HG02798 (cell line): ENCODE results near the gene SRY.
"Not testable (repeated sequence)": the region's sequence is repeated elsewhere in the genome, so short reads cannot be mapped to it uniquely, and the experiment has no call there.

Experiments used
- ATAC-seq: cut with Tn5 transposase; IDR thresholded peaks from one replicate; pipeline ENCODE4 v1.9.1; 2021; ENCODE audit warnings: mild to moderate bottlenecking; ENCODE audit not compliant: unreplicated experiment, poor library complexity

The SRY gene

DNA sequence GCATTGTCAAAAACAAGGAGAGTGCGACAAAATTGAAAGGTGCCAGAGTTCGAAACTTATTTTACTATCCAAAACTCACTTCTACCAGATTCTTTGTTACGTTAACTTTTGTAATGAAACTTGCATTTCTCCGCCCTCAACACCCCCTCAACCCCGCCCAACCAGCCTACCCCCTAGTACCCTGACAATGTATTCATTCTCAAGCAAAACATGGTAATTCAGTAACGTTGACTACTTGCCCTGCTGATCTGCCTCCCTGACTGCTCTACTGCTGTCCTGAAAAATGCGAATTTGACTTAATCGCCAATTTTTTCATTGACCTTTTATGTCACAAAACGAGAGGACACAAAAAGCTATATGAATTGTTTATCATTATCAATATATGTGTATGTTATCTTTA lies at the start of gene SRY:
Gene SRY (minus strand): TSS at position 83 of the 400 bp plus-strand sequence. CDS start 79 bp downstream, at position 4.
- ATAC-seq, result no peak

DNA sequence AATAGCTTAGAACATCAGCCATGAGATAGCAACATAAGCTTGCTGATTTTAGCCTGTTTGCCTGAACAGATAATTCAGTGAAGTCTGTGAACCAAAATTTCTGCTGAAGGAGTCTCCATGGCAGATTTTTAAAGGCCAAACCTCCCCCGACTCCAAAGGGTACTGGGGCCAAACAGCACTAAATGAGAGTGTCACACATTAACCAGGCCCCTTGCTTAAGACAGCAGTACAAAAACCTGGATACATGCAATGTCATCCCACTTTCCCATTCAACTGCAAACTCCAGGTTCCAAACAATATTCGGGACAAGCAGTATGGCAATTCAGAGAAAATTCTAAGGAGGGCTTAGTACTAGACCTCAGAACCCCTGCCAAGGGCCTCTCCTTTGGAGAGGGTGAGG lies 49.6 kb upstream of the SRY start:
- no peak for ATAC-seq

DNA sequence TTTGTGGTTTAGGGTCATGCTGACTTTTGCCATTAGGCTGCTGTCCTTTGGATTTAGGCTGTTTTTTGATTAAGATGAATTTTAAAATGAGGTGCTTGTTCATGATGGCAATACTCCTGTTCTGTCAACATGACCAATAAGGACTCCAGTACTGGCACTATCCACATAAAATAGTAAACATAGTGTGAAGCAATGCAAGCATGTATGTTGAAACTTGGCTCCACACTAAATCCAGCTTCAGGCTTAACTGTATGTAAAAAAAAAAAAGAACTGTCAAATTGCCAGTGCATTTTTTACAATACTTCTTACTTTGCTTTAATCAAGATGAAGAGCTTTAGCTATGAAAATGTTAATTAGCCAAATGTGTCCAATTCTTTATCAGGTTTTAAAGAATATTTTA lies 47.7 kb upstream of the SRY start:
- ATAC-seq, result no peak

DNA sequence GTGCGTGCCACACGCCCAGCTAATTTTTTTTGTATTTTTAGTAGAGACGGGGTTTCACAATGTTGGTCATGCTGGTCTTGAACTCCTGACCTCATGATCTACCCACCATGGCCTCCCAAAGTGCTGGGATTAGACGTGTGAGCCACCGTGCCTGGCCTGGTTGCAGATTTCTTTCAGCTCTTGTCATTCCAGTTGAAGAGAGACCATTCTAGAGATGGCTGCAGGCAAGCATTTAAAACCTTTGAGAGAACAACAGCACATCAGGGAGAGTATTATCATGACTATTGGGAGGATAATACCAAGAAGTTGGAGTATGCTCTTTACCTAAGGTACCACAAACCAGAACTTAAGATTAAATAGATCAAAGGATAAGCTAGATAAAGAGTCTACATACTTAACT lies 41.0 kb upstream of the SRY start:
- ATAC-seq, result no peak

DNA sequence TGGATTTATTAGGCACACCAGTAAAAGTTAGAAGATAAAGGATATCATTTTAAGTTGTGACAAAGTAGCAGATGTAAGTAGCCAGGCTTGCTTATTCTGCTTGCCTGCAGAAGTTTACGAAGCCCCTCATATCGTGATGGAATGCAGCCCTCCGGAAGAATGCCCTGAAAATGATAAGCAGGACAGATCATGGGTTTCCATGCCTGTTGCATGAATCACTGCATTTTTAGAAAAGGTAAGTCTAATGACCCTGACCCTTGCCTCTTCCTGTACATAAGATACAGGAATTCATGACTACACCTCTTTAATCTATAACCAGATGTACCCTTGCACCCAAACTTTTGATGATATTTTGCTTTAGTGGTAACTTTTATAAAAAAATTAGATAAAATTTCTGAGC lies 37.0 kb upstream of the SRY start:
- ATAC-seq, result no peak

DNA sequence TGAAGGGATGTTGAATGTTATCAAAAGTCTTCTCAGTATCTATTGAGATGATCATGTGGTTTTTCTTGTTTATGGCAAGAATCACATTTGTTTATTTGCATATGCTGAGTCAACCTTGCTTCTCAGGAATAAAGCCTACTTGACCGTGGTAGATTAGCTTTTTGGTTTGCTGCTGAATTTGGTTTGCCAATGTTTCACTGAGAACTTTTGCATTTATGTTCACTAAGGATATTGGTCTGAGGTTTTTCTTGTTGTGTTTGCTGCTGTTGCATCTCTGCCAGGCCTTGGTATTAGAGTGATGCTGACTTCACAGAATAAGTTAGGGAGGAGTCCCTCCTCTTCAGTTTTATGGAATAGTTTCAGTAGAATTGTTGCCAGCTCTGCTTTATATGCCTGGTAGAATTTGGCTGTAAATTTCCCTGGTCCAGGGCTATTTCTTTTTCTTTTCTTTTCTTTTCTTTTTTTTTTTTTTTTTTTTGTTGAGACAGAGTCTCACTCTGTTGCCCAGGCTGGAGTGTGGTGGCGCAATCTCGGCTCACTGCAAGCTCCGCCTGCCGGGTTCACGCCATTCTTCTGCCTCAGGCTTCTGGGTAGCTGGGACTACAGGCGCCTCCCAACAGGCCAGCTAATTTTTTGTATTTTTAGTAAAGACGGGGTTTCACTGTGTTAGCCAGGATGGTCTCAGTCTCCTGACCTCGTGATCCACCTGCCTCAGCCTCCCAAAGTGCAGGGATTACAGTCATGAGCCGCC lies 29.8 kb upstream of the SRY start:
- not testable (repeated sequence) for ATAC-seq

DNA sequence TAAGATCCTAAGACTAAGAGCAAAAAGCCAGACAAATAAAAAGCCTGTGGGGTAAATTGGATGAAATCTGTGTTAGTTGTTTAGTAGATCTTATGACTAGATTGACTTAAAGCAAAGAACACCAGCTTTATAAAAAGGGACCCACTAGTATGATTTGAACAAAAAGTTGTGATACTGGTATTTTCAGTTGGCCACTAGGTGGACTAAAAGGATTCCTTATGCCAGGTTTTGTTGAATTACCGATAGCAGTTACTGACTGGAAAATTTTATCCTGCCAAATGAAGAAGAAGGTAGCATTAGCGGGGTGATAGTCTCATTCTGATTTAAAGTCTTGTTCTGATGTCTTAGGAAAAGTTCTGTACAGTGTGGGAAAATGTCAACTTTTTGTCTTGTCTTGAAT lies 12.8 kb upstream of the SRY start:
- ATAC-seq, result no peak

DNA sequence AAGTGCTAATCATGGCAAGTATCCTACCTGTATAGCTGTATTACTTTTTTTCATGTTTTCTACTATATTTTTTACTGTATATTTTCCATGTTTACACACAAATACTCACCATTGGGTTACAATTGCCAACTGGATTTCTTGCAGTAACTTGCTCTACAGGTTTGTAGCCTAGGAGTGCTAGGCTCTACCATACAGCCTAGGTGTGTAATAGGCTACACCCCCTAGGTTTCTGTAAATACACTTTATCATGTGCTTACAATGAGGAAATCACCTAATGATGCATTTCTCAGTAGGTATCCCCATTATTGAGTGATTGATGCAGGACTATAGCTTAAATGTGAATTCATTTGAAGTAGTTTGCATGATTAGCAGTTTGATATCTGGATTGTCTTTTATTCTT lies 10.5 kb upstream of the SRY start:
- no peak for ATAC-seq

DNA sequence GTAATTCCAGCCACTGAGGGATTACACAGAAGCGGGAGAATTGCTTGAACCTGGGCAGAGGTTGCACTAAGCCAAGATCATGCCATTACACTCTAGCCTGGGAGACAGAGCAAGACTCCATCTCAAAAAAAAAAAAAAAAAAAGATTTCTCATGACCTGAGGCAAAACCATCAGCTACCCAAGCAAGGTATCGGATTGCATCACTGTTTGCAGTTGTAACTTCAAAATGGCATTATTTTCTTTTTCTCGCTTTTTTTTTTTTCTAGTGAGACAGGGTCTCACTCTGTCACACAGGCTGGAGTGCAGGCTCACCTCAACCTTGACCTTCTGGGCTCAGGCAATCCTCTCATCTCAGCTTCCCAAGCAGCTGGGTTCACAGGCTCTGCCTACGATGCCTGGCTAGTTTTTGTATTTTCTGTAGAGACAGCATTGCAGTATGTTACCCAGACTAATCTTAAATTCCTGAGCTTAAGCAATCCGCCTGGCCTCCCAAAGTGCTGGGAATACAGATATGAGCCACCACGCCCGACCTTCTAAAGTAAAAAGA lies 9.6 kb upstream of the SRY start:
- ATAC-seq, result no peak

DNA sequence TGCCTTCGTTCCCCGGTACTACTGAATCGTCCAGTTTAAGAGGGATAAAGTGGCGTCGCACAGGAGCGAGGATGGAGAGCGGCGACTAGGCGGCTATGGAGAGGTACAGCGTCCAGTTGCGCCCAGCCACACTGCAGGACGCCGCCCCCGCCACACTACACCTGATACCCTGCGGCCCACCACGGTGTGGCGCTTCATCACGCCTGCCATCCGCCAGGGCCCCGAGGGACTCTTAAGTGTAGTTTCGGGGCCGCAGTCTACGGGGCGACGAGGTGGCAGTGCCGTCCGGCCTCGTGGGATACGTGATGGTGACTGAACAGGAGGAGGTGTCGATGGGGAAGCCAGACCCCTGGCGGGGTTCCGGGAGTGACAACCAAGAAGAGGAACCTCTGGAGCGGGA lies 2.3 kb upstream of the SRY start:
- ATAC-seq, result no peak

DNA sequence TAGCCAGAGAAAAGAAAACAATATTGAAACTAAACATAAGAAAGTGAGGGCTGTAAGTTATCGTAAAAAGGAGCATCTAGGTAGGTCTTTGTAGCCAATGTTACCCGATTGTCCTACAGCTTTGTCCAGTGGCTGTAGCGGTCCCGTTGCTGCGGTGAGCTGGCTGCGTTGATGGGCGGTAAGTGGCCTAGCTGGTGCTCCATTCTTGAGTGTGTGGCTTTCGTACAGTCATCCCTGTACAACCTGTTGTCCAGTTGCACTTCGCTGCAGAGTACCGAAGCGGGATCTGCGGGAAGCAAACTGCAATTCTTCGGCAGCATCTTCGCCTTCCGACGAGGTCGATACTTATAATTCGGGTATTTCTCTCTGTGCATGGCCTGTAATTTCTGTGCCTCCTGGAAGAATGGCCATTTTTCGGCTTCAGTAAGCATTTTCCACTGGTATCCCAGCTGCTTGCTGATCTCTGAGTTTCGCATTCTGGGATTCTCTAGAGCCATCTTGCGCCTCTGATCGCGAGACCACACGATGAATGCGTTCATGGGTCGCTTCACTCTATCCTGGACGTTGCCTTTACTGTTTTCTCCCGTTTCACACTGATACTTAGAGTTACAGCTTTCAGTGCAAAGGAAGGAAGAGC lies 488 bp downstream of the SRY start:
- ATAC-seq, result no peak
